HEK293 (cell line): ENCODE data around the gene TAS1R3.

Experiments used
- CTCF ChIA-PET: fragments of 350-600 bp; formaldehyde crosslinking; extraction: SDS; loops from one replicate; lab custom pipeline; 2021; ENCODE audit warnings: antibody characterized with exemption; lab: Yijun Ruan, JAX
- POLR2A ChIA-PET: fragments of 300-600 bp; formaldehyde crosslinking; extraction: SDS; loops from one replicate; lab custom pipeline; 2020; ENCODE audit warnings: antibody characterized with exemption, inconsistent platforms; lab: Yijun Ruan, JAX
- H3K27ac ChIP-seq: fragments of 200-500 bp; sonication (Bioruptor generic); 2 replicates; pipeline ENCODE4 v1.5.1; 2014; ENCODE audit warnings: low read depth, low read length, control low read depth, inconsistent platforms; ENCODE audit errors: extremely low read depth
- H3K36me3 ChIP-seq, 2 experiments: fragments of 200-500 bp in 1 of 2; sonication (Bioruptor generic) in 1 of 2; 1 replicate in 1 of 2; 2 replicates in 1 of 2; pipeline ENCODE4 v1.5.1; 2014 to 2017; ENCODE audit warnings: inconsistent platforms in 2 of 2, low read length in 2 of 2; ENCODE audit not compliant: control insufficient read depth in 2 of 2, insufficient read depth in 1 of 2
- H3K4me1 ChIP-seq: fragments of 200-500 bp; sonication (Bioruptor generic); 2 replicates; pipeline ENCODE4 v1.5.1; 2014; ENCODE audit warnings: mild to moderate bottlenecking, low read length, inconsistent platforms; ENCODE audit not compliant: control insufficient read depth, insufficient read depth
- H3K4me3 ChIP-seq: 2 replicates; pipeline ENCODE4 v1.5.1; 2011; ENCODE audit warnings: low read depth, mild to moderate bottlenecking, control low read depth, low read length, moderate library complexity
- H3K9me3 ChIP-seq: fragments of 200-500 bp; sonication (Bioruptor generic); 2 replicates; pipeline ENCODE4 v1.5.1; 2014; ENCODE audit warnings: low read depth, low read length, inconsistent platforms; ENCODE audit not compliant: control insufficient read depth, insufficient read depth
- GLIS1 ChIP-seq: fragments of 450-650 bp; formaldehyde crosslinking; IDR thresholded peaks from 2 replicates; pipeline ENCODE4 v1.5.1; 2016; ENCODE audit warnings: missing biosample characterization, missing genetic modification characterization
- GLIS2 ChIP-seq: fragments of 450-650 bp; formaldehyde crosslinking; IDR thresholded peaks from 2 replicates; pipeline ENCODE4 v1.5.1; 2016; ENCODE audit warnings: missing biosample characterization, missing genetic modification characterization
- IKZF3 ChIP-seq: fragments of 450-650 bp; IDR thresholded peaks from 2 replicates; pipeline ENCODE4 v1.5.0; 2018; ENCODE audit warnings: missing biosample characterization, mild to moderate bottlenecking, missing genetic modification characterization, moderate library complexity
- KLF1 ChIP-seq: fragments of 450-650 bp; formaldehyde crosslinking; IDR thresholded peaks from 2 replicates; pipeline ENCODE4 v1.5.1; 2016; ENCODE audit warnings: missing biosample characterization, missing genetic modification characterization
- KLF17 ChIP-seq: fragments of 450-650 bp; formaldehyde crosslinking; IDR thresholded peaks from 2 replicates; pipeline ENCODE4 v1.5.1; 2016; ENCODE audit warnings: missing biosample characterization, missing genetic modification characterization
- MEIS1 ChIP-seq: sonication (generic); formaldehyde crosslinking; IDR thresholded peaks from 2 replicates; pipeline ENCODE4 v1.8.1; 2022; ENCODE audit warnings: missing genetic modification reagents, mild to moderate bottlenecking, borderline replicate concordance
- MYNN ChIP-seq: fragments of 450-650 bp; formaldehyde crosslinking; IDR thresholded peaks from 2 replicates; pipeline ENCODE4 v1.5.1; 2016; ENCODE audit warnings: missing biosample characterization, missing genetic modification characterization, borderline replicate concordance
- OVOL3 ChIP-seq: fragments of 450-650 bp; formaldehyde crosslinking; IDR thresholded peaks from 2 replicates; pipeline ENCODE4 v1.5.1; 2016; ENCODE audit warnings: missing biosample characterization, missing genetic modification characterization
- PATZ1 ChIP-seq: fragments of 450-650 bp; formaldehyde crosslinking; IDR thresholded peaks from 2 replicates; pipeline ENCODE4 v1.5.1; 2016; ENCODE audit warnings: missing biosample characterization, missing genetic modification characterization
- SP2 ChIP-seq: fragments of 450-650 bp; formaldehyde crosslinking; IDR thresholded peaks from 2 replicates; pipeline ENCODE4 v1.5.1; 2016; ENCODE audit warnings: missing biosample characterization, missing genetic modification characterization
- SP7 ChIP-seq: fragments of 450-650 bp; formaldehyde crosslinking; IDR thresholded peaks from 2 replicates; pipeline ENCODE4 v1.5.1; 2016; ENCODE audit warnings: missing biosample characterization, missing genetic modification characterization
- YY1 ChIP-seq: fragments of 450-650 bp; formaldehyde crosslinking; IDR thresholded peaks from 2 replicates; pipeline ENCODE4 v1.5.1; 2018; ENCODE audit warnings: missing biosample characterization, missing genetic modification characterization
- ZBTB26 ChIP-seq: fragments of 450-650 bp; formaldehyde crosslinking; optimal IDR thresholded peaks from 2 replicates; pipeline ENCODE3; 2016; ENCODE audit warnings: missing biosample characterization, mild to moderate bottlenecking, missing genetic modification characterization
- ZFHX2 ChIP-seq: fragments of 450-650 bp; formaldehyde crosslinking; conservative IDR thresholded peaks from 2 replicates; pipeline ENCODE4 v1.5.1; 2016; ENCODE audit warnings: missing biosample characterization, missing genetic modification characterization
- ZNF133 ChIP-seq: fragments of 450-650 bp; formaldehyde crosslinking; IDR thresholded peaks from 2 replicates; pipeline ENCODE4 v1.5.1; 2016; ENCODE audit warnings: missing biosample characterization, missing genetic modification characterization
- ZNF2 ChIP-seq: fragments of 450-650 bp; formaldehyde crosslinking; IDR thresholded peaks from 2 replicates; pipeline ENCODE4 v1.5.1; 2016; ENCODE audit warnings: missing biosample characterization, missing genetic modification characterization
- ZNF335 ChIP-seq: fragments of 450-650 bp; formaldehyde crosslinking; conservative IDR thresholded peaks from 2 replicates; pipeline ENCODE4 v1.5.1; 2016; ENCODE audit warnings: missing biosample characterization, missing genetic modification characterization
- ZNF391 ChIP-seq: fragments of 450-650 bp; formaldehyde crosslinking; IDR thresholded peaks from 2 replicates; pipeline ENCODE4 v1.5.1; 2016; ENCODE audit warnings: low read depth, missing biosample characterization, missing genetic modification characterization, borderline replicate concordance
- ZNF558 ChIP-seq: fragments of 450-650 bp; formaldehyde crosslinking; IDR thresholded peaks from 2 replicates; pipeline ENCODE4 v1.5.1; 2016; ENCODE audit warnings: missing biosample characterization, missing genetic modification characterization
- ZNF585B ChIP-seq: fragments of 450-650 bp; formaldehyde crosslinking; IDR thresholded peaks from 2 replicates; pipeline ENCODE4 v1.5.1; 2016; ENCODE audit warnings: missing biosample characterization, missing genetic modification characterization
- ZNF629 ChIP-seq: fragments of 450-650 bp; formaldehyde crosslinking; IDR thresholded peaks from 2 replicates; pipeline ENCODE4 v1.5.1; 2017; ENCODE audit warnings: missing biosample characterization, missing genetic modification characterization
- ZNF792 ChIP-seq: fragments of 450-650 bp; formaldehyde crosslinking; IDR thresholded peaks from 2 replicates; pipeline ENCODE4 v1.5.1; 2016; ENCODE audit warnings: missing biosample characterization, missing genetic modification characterization
- ZSCAN5A ChIP-seq: fragments of 450-650 bp; formaldehyde crosslinking; IDR thresholded peaks from 2 replicates; pipeline ENCODE4 v1.5.1; 2016; ENCODE audit warnings: missing biosample characterization, missing genetic modification characterization
- TF ChIP-seq, protein P1 (sequence below): fragments of 450-650 bp; formaldehyde crosslinking; IDR thresholded peaks from 2 replicates; pipeline ENCODE4 v1.5.1; 2017; ENCODE audit warnings: missing biosample characterization, missing genetic modification characterization

TAS1R3 gene

DNA sequence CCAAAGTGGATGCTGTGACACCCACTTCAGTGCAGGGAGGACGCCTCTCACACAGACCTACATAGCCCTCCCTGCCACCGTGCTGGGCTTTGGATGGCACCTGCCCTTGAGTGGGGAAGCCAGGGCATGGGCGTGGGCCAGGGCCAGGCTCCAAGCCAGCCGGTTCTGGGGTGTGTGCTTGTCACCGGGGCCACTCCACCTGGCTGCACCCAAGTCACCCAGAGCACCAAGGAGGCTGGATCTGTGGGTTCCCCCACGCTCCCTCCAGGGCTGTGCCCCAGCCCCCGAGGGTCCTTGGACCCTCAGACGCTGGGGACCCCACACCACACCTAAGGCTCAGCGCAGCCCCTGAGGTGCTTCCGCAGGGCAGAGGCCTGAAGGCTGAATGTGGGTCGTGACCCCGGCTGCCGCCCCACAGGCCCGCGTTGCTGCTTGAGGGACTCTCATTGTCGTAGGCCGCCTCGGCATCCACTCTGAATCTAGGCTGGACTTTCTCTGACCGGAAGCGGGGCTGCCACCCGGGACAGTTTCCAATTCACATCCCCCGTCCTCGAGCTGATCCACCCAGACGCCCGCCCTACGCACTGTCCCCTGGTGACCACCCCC, 25.8 kb downstream of the TAS1R3 start (continued):
- no peak for TF ChIP-seq YY1 (tag by site-specific recombination)
- no peak for TF ChIP-seq ZBTB26 (tag by site-specific recombination)
- no peak for TF ChIP-seq ZNF133 (tag by site-specific recombination)
- no peak for TF ChIP-seq OVOL3 (tag by site-specific recombination)
- no peak for TF ChIP-seq ZNF2 (tag by site-specific recombination)

GRCh38 chr1:1357871-1358432, 26.9 kb downstream of the TAS1R3 start:
- POLR2A ChIA-PET = no interaction called here
- 0 out of 2 replicates have a peak, but pooled peaks have one; percentile 52 for TF ChIP-seq IKZF3 (tag by site-specific recombination)
- TF ChIP-seq MEIS1 (CRISPR knock-in tag) = no peak
- H3K9me3 ChIP-seq = no peaks in the 10 kb centered on the region
- peaks cover 7% of the 10 kb centered on the region; the same call in 1 of the 2 replicates for H3K4me1 ChIP-seq
- CTCF ChIA-PET = no interaction called here
- H3K36me3 ChIP-seq = no peaks in the 10 kb centered on the region
- no peak overlapping the region for H3K4me3 ChIP-seq
- H3K27ac ChIP-seq = no peak overlapping the region

GRCh38 chr1:1358433-1359271, 27.6 kb downstream of the TAS1R3 start, which contains the start of gene MXRA8:
MXRA8 (minus strand) TSS chr1:1358555; CDS start chr1:1358504, 51 bp downstream.
- H3K27ac ChIP-seq = no peak within 1 kb of the TSS
- no peaks in the 10 kb centered on the region for H3K9me3 ChIP-seq
- ChIA-PET CTCF (no interaction called here), POLR2A (no interaction called here)
- no peaks in the 10 kb centered on the region for H3K36me3 ChIP-seq
- peaks cover 4% of the 10 kb centered on the region; the same call in 1 of the 2 replicates for H3K4me1 ChIP-seq
- no peak within 1 kb of the TSS for H3K4me3 ChIP-seq
- 0 out of 2 replicates have a peak, but pooled peaks have one; percentile 57 for TF ChIP-seq PATZ1 (tag by site-specific recombination)
- TF ChIP-seq KLF17 (tag by site-specific recombination) = peak; percentile 34; the same call in 1 of the 2 replicates
- TF ChIP-seq ZSCAN5A = no peak
- TF ChIP-seq ZNF629 (tag by site-specific recombination) = peak; percentile 39; the same call in 1 of the 2 replicates
- TF ChIP-seq, protein P1, sequence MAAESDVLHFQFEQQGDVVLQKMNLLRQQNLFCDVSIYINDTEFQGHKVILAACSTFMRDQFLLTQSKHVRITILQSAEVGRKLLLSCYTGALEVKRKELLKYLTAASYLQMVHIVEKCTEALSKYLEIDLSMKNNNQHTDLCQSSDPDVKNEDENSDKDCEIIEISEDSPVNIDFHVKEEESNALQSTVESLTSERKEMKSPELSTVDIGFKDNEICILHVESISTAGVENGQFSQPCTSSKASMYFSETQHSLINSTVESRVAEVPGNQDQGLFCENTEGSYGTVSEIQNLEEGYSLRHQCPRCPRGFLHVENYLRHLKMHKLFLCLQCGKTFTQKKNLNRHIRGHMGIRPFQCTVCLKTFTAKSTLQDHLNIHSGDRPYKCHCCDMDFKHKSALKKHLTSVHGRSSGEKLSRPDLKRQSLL = peak; percentile 48; the same call in 1 of the 2 replicates
- peak; percentile 33; the same call in 1 of the 2 replicates for TF ChIP-seq SP2
- TF ChIP-seq ZNF558 (tag by site-specific recombination) = no peak
- TF ChIP-seq ZNF335 = no peak
- TF ChIP-seq MYNN (tag by site-specific recombination) = no peak
- peak; percentile 59 for TF ChIP-seq GLIS2 (tag by site-specific recombination)
- TF ChIP-seq ZNF792 (tag by site-specific recombination) = no peak
- no peak for TF ChIP-seq ZNF585B
- peak; percentile 53; the same call in 1 of the 2 replicates for TF ChIP-seq GLIS1 (tag by site-specific recombination)
- TF ChIP-seq ZFHX2 (tag by site-specific recombination) = 0 out of 2 replicates have a peak, but pooled peaks have one; percentile 19
- peak; percentile 6; the same call in 1 of the 2 replicates for TF ChIP-seq KLF1 (tag by site-specific recombination)
- no peak for TF ChIP-seq ZNF391 (tag by site-specific recombination)
- TF ChIP-seq SP7 (tag by site-specific recombination) = 0 out of 2 replicates have a peak, but pooled peaks have one; percentile 23
